Colonic mucosa (tissue), 4 donors: ENCODE data around the gene NR3C1. TPM values are rescaled to one million over a fixed set of nuclear protein-coding genes. Genes with fewer than 3 reads are reported as not detected.

Experiments
- DNase-seq: peaks from one replicate; pipeline ENCODE4 v3.0.0-alpha.2; 2020
- H3K27ac ChIP-seq: fragments of 200-600 bp; one replicate; pipeline ENCODE4 v1.8.0; 2021
- H3K27me3 ChIP-seq: fragments of 200-600 bp; one replicate; pipeline ENCODE4 v1.8.0; 2021
- H3K36me3 ChIP-seq: fragments of 200-600 bp; one replicate; pipeline ENCODE4 v1.8.0; 2021
- H3K4me1 ChIP-seq: fragments of 200-600 bp; one replicate; pipeline ENCODE4 v1.8.0; 2021; ENCODE audit warnings: mild to moderate bottlenecking
- H3K4me3 ChIP-seq: fragments of 200-600 bp; one replicate; pipeline ENCODE4 v1.8.0; 2021
- H3K9ac ChIP-seq, 2 donors: one replicate each; pipeline ENCODE4 v1.7.0; 2013; ENCODE audit warnings: control low read depth in 2 of 2, low read depth in 2 of 2, low read length in 2 of 2
- H3K9me3 ChIP-seq: fragments of 200-600 bp; one replicate; pipeline ENCODE4 v1.8.0; 2021
- CTCF ChIP-seq: fragments of 200-600 bp; IDR thresholded peaks from one replicate; pipeline ENCODE4 v1.8.0; 2022; ENCODE audit warnings: antibody characterized with exemption, mild to moderate bottlenecking
- intact Hi-C: fragments of 100-400 bp; cut with DNase I; formaldehyde crosslinking; loops from one replicate; pipeline ENCODE4 v1.14.1; 2022
- total RNA-seq, 2 donors: library from RNA; stranded (reverse); fragmentation: NEBNext Ultra II Directional in 1 of 2; extraction: Animal tissue kit (Norgen Biotek cat#: 25700) in 1 of 2; gene quantifications; one replicate each; pipeline ENCODE4 v1.2.1, GENCODE V29; 2021
- donor health status: healthy.
- donor health status: DM: no; HTN: no; CAD: no.
- donor health status: DM: no; HTN: no; CAD: no.

Gene NR3C1
- total RNA-seq, 2 donors from 2014 or later, result 13.0 to 23.5 TPM

GRCh38 chr5:143244000-143244736 lies 159.3 kb downstream of the NR3C1 start:
- no peaks in the 10 kb centered on the region for H3K27me3 ChIP-seq
- intact Hi-C loops, result no loop called here
- no peak overlapping the region for H3K4me3 ChIP-seq
- H3K4me1 ChIP-seq, result no peaks in the 10 kb centered on the region
- peak overlapping the region; percentile 70 for H3K27ac ChIP-seq
- no peaks in the 10 kb centered on the region for H3K36me3 ChIP-seq
- H3K9me3 ChIP-seq, result no peaks in the 10 kb centered on the region
- DNase-seq, result peak; percentile 37
- no peak for TF ChIP-seq CTCF
- H3K9ac ChIP-seq, result peak overlapping the region in 1 of 2 donors; percentile 40

- Histone ChIP-seq H3K27me3 (no peaks in the 10 kb centered on the region), H3K36me3 (no peaks in the 10 kb centered on the region), H3K4me1 (no peaks in the 10 kb centered on the region), H3K9ac (no peak overlapping the region), H3K9me3 (no peaks in the 10 kb centered on the region), H3K27ac (no peak overlapping the region), H3K4me3 (no peak overlapping the region)
- intact Hi-C loops, result no loop called here
- no peak for DNase-seq
- no peak for TF ChIP-seq CTCF
Measured at GRCh38 chr5:143243103-143243502, 160.4 kb downstream of the NR3C1 start.

GRCh38 chr5:143241892-143242291 lies 161.6 kb downstream of the NR3C1 start:
- no peaks in the 10 kb centered on the region for H3K27me3 ChIP-seq
- TF ChIP-seq CTCF, result no peak
- no peak overlapping the region for H3K4me3 ChIP-seq
- no peaks in the 10 kb centered on the region for H3K36me3 ChIP-seq
- no peaks in the 10 kb centered on the region for H3K9me3 ChIP-seq
- no peaks in the 10 kb centered on the region for H3K4me1 ChIP-seq
- H3K27ac ChIP-seq, result no peak overlapping the region
- no peak for DNase-seq
- intact Hi-C loops, result no loop called here
- H3K9ac ChIP-seq, result no peak overlapping the region

GRCh38 chr5:143239882-143240518 lies 163.5 kb downstream of the NR3C1 start:
- Histone ChIP-seq H3K9ac (no peak overlapping the region), H3K9me3 (no peaks in the 10 kb centered on the region), H3K4me3 (no peak overlapping the region), H3K27ac (no peak overlapping the region), H3K4me1 (no peaks in the 10 kb centered on the region), H3K27me3 (no peaks in the 10 kb centered on the region), H3K36me3 (no peaks in the 10 kb centered on the region)
- intact Hi-C loops, result no loop called here
- no peak for TF ChIP-seq CTCF
- no peak for DNase-seq

GRCh38 chr5:143238620-143239019 lies 164.9 kb downstream of the NR3C1 start:
- Histone ChIP-seq H3K9ac (no peak overlapping the region), H3K9me3 (no peaks in the 10 kb centered on the region), H3K4me1 (no peaks in the 10 kb centered on the region), H3K4me3 (no peak overlapping the region), H3K36me3 (no peaks in the 10 kb centered on the region), H3K27me3 (no peaks in the 10 kb centered on the region), H3K27ac (no peak overlapping the region)
- no peak for TF ChIP-seq CTCF
- DNase-seq, result no peak
- intact Hi-C loops, result no loop called here
